Immature natural killer cell (primary cell): ENCODE results near the gene ZNF232. TPM values are rescaled to one million over a fixed set of nuclear protein-coding genes. Genes with fewer than 3 reads are reported as not detected.
"Not testable (repeated sequence)": the region's sequence is repeated elsewhere in the genome, so short reads cannot be mapped to it uniquely, and the experiment has no call there.

Experiments
- DNase-seq, 3 donors: peaks; one replicate each; pipeline ENCODE4 v3.0.0; 2022; ENCODE audit warnings: mixed read lengths in 1 of 3
- H3K27ac Mint-ChIP-seq, 6 donors: one replicate each; pipeline ENCODE4 v1.8.0; 2020; ENCODE audit warnings: mixed read lengths in 6 of 6, mild to moderate bottlenecking in 5 of 6, inconsistent platforms in 4 of 6, moderate library complexity in 3 of 6
- H3K27me3 Mint-ChIP-seq, 3 donors: one replicate each; pipeline ENCODE4 v1.8.0; 2020 to 2021; ENCODE audit warnings: low read depth in 3 of 3, mild to moderate bottlenecking in 3 of 3, mixed read lengths in 3 of 3, moderate library complexity in 3 of 3, inconsistent platforms in 1 of 3
- H3K36me3 Mint-ChIP-seq, 3 donors: one replicate each; pipeline ENCODE4 v1.8.0; 2020; ENCODE audit warnings: mixed read lengths in 3 of 3, inconsistent platforms in 2 of 3, mild to moderate bottlenecking in 2 of 3
- H3K4me1 Mint-ChIP-seq, 2 donors: one replicate each; pipeline ENCODE4 v1.8.0; 2020; ENCODE audit warnings: inconsistent platforms in 2 of 2, mild to moderate bottlenecking in 2 of 2, mixed read lengths in 2 of 2, moderate library complexity in 1 of 2
- H3K4me3 Mint-ChIP-seq, 5 donors: one replicate each; pipeline ENCODE4 v1.8.0; 2020; ENCODE audit warnings: mild to moderate bottlenecking in 5 of 5, mixed read lengths in 5 of 5, inconsistent platforms in 3 of 5, moderate library complexity in 3 of 5
- H3K9me3 Mint-ChIP-seq, 6 donors: one replicate each; pipeline ENCODE4 v1.8.0; 2020; ENCODE audit warnings: mild to moderate bottlenecking in 6 of 6, mixed read lengths in 6 of 6, inconsistent platforms in 4 of 6, moderate library complexity in 3 of 6
- polyA plus RNA-seq, 3 donors: library from polyadenylated mRNA; unstranded; fragments of 300-500 nt; fragmentation: Illumina TruSeq; gene quantifications; one replicate each; pipeline ENCODE4 v1.2.3, GENCODE V29; 2021

ZNF232 gene
- polyA plus RNA-seq, 3 donors from 2014 or later: 1.8 to 9.8 (median 4.4) TPM

- Mint-ChIP-seq H3K4me3 (no peak overlapping the region), H3K9me3 (no peaks in the 10 kb centered on the region), H3K27ac (no peak overlapping the region), H3K27me3 (peaks cover 1 to 2% (median 2%) of the 10 kb centered on the region in 3 donors), H3K36me3 (no peaks in the 10 kb centered on the region), H3K4me1 (no peaks in the 10 kb centered on the region)
- DNase-seq: no peak
These were observed 21.6 kb upstream of the ZNF232 start for GRCh38 chr17:5133311-5133710.

GRCh38 chr17:5132503-5133225 lies 21.0 kb upstream of the ZNF232 start:
- DNase-seq, H3K4me1 Mint-ChIP-seq, H3K27me3 Mint-ChIP-seq, H3K27ac Mint-ChIP-seq, H3K9me3 Mint-ChIP-seq, H3K4me3 Mint-ChIP-seq, H3K36me3 Mint-ChIP-seq: not testable (repeated sequence)

GRCh38 chr17:5131799-5132502 lies 20.3 kb upstream of the ZNF232 start:
- not testable (repeated sequence) for DNase-seq, H3K4me3 Mint-ChIP-seq, H3K4me1 Mint-ChIP-seq, H3K27me3 Mint-ChIP-seq, H3K36me3 Mint-ChIP-seq, H3K9me3 Mint-ChIP-seq, H3K27ac Mint-ChIP-seq

GRCh38 chr17:5131146-5131715 lies 19.6 kb upstream of the ZNF232 start:
- Mint-ChIP-seq H3K4me1 (no peaks in the 10 kb centered on the region), H3K36me3 (no peaks in the 10 kb centered on the region), H3K4me3 (no peak overlapping the region), H3K9me3 (no peaks in the 10 kb centered on the region), H3K27me3 (peaks cover 0 to 4% (median 2%) of the 10 kb centered on the region in 3 donors), H3K27ac (no peak overlapping the region)
- DNase-seq: no peak

GRCh38 chr17:5130687-5131086 lies 19.0 kb upstream of the ZNF232 start:
- not testable (repeated sequence) for H3K9me3 Mint-ChIP-seq, H3K4me1 Mint-ChIP-seq, H3K27me3 Mint-ChIP-seq, DNase-seq, H3K4me3 Mint-ChIP-seq, H3K27ac Mint-ChIP-seq, H3K36me3 Mint-ChIP-seq

GRCh38 chr17:5130261-5130660 lies 18.6 kb upstream of the ZNF232 start:
- H3K27me3 Mint-ChIP-seq, H3K36me3 Mint-ChIP-seq, H3K4me3 Mint-ChIP-seq, H3K9me3 Mint-ChIP-seq, H3K4me1 Mint-ChIP-seq, H3K27ac Mint-ChIP-seq, DNase-seq: not testable (repeated sequence)

- H3K4me1 Mint-ChIP-seq: not testable (repeated sequence)
These were observed 18.1 kb upstream of the ZNF232 start for GRCh38 chr17:5129770-5130169.

GRCh38 chr17:5128905-5129535 lies 17.3 kb upstream of the ZNF232 start:
- H3K4me1 Mint-ChIP-seq: no peaks in the 10 kb centered on the region
- H3K4me3 Mint-ChIP-seq: no peak overlapping the region

More at GRCh38 chr17:5129770-5130169, 18.1 kb upstream of the ZNF232 start:
- not testable (repeated sequence) for DNase-seq, H3K36me3 Mint-ChIP-seq, H3K27me3 Mint-ChIP-seq, H3K27ac Mint-ChIP-seq, H3K9me3 Mint-ChIP-seq, H3K4me3 Mint-ChIP-seq

GRCh38 chr17:5128387-5128786 lies 16.7 kb upstream of the ZNF232 start:
- H3K4me3 Mint-ChIP-seq, H3K36me3 Mint-ChIP-seq, H3K9me3 Mint-ChIP-seq, H3K27ac Mint-ChIP-seq, H3K4me1 Mint-ChIP-seq, DNase-seq, H3K27me3 Mint-ChIP-seq: not testable (repeated sequence)

More at GRCh38 chr17:5128905-5129535, 17.3 kb upstream of the ZNF232 start:
- H3K9me3 Mint-ChIP-seq: no peaks in the 10 kb centered on the region
- no peaks in the 10 kb centered on the region for H3K36me3 Mint-ChIP-seq
- no peak overlapping the region for H3K27ac Mint-ChIP-seq
- H3K27me3 Mint-ChIP-seq: peaks cover 0 to 5% (median 4%) of the 10 kb centered on the region in 3 donors
- no peak for DNase-seq

- no peaks in the 10 kb centered on the region for H3K4me1 Mint-ChIP-seq
- no peaks in the 10 kb centered on the region for H3K9me3 Mint-ChIP-seq
- H3K4me3 Mint-ChIP-seq: no peak overlapping the region
- DNase-seq: no peak
- H3K27ac Mint-ChIP-seq: no peak overlapping the region
- peaks cover 4 to 5% (median 4%) of the 10 kb centered on the region in 3 donors for H3K27me3 Mint-ChIP-seq
- H3K36me3 Mint-ChIP-seq: no peaks in the 10 kb centered on the region
These were observed 16.2 kb upstream of the ZNF232 start for GRCh38 chr17:5127910-5128309.

GRCh38 chr17:5126719-5127488 lies 15.2 kb upstream of the ZNF232 start:
- Mint-ChIP-seq H3K9me3 (no peaks in the 10 kb centered on the region), H3K27ac (no peak overlapping the region), H3K4me1 (peaks cover 0 to 3% of the 10 kb centered on the region in 2 donors), H3K27me3 (peaks cover 4% of the 10 kb centered on the region in 3 donors), H3K4me3 (no peak overlapping the region), H3K36me3 (no peaks in the 10 kb centered on the region)
- DNase-seq: no peak

GRCh38 chr17:5124896-5125295 lies 13.2 kb upstream of the ZNF232 start:
- not testable (repeated sequence) for H3K27ac Mint-ChIP-seq, H3K4me3 Mint-ChIP-seq, H3K36me3 Mint-ChIP-seq, H3K4me1 Mint-ChIP-seq, H3K9me3 Mint-ChIP-seq, DNase-seq
- H3K27me3 Mint-ChIP-seq: peaks cover 6 to 15% (median 14%) of the 10 kb centered on the region in 3 donors

GRCh38 chr17:5124125-5124760 lies 12.6 kb upstream of the ZNF232 start:
- not testable (repeated sequence) for H3K9me3 Mint-ChIP-seq, DNase-seq, H3K4me1 Mint-ChIP-seq, H3K36me3 Mint-ChIP-seq, H3K27ac Mint-ChIP-seq
- peaks cover 6 to 15% (median 14%) of the 10 kb centered on the region in 3 donors for H3K27me3 Mint-ChIP-seq
- H3K4me3 Mint-ChIP-seq: peak overlapping the region in 2 of 5 donors; percentile 2 to 57
